Endometrial microvascular endothelial cells (primary cell): ENCODE measurements around the gene RHBDF2. TPM values are rescaled to one million over a fixed set of nuclear protein-coding genes. Genes with fewer than 3 reads are reported as not detected.

Source experiments
- in situ Hi-C: cut with HindIII; loops from 2 replicates; pipeline ENCODE4 v1.10.0; 2017; ENCODE audit warnings: low sequenced_read_pairs, low pct_unique_long_range_greater_than_20kb; ENCODE audit errors: inconsistent ontology term
- total RNA-seq: library from RNA; depleted of rRNA; stranded (reverse); fragments of >200 nt; gene quantifications from one replicate; pipeline ENCODE4 v1.2.3, GENCODE V29; 2015; ENCODE audit errors: inconsistent ontology term

Gene RHBDF2
- total RNA-seq, 1 donor from 2014 or later, result 42.8 TPM

GRCh38 chr17:76433693-76434092 lies 67.5 kb downstream of the RHBDF2 start:
- in situ Hi-C loops, result no loop called here

- in situ Hi-C loops, result no loop called here
Measured at GRCh38 chr17:76432712-76433336, 68.4 kb downstream of the RHBDF2 start.

- in situ Hi-C loops, result no loop called here
Measured at GRCh38 chr17:76432004-76432403, 69.2 kb downstream of the RHBDF2 start.

GRCh38 chr17:76431509-76431908 lies 69.7 kb downstream of the RHBDF2 start:
- in situ Hi-C loops, result no loop called here

DNA sequence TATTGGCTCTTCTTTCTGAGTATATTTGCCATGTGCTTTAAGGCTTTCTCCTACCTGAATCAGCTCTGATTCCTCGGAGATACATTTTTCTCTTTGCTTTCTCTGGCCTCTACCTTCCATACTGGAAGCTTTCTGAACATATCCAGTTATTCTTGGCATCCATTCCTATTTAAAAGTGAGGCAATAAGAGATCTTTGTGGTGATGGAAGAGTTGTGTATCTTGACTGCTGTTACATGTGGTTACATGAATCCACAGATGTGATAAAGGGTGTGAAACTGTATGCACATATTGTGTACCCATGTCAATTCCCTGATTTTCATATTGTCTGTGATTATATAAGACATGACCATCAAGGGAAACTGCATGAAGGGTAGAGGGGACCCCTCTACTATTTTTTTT lies 72.7 kb downstream of the RHBDF2 start:
- in situ Hi-C loops, result no loop called here

- in situ Hi-C loops, result no loop called here
Measured at GRCh38 chr17:76427501-76428231, 73.6 kb downstream of the RHBDF2 start.

DNA sequence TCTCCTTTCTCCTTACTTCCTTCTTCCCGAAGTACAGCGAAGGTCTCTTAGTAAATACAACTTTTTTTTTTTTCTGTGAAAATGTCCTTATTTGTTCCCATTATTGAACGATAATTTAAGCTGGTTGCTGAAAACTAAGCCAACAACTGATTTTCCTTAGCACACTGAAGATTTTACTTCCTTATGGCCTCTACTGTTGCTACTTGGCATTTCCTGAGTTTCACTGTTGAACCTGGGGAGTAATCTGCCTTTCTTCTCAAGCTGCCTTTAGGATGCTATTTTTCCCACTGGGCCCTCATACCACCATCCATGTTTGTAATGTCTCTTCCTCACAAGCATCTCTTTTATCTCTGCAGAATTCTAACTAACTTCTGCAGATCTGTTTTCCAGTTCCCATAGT lies 74.4 kb downstream of the RHBDF2 start:
- in situ Hi-C loops, result no loop called here

DNA sequence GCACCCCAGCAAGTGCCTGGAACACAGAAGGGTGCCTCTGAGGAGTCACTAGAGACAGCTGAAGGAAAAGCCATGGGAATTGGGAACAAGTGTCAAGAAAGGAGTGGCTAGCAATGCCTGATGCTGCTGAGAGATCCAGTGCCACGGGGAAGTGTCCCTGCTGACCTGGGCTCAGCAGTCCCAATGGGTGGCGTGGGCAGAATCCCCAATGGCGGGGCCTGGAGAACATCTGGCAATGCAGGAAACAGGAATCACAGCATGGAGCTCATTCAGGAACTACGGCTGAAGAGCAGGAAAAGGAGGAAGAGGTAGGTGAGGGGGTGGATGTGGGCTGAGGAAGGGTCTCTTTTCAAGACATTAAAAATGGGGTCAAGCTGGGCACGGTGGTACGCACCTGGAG lies 78.4 kb downstream of the RHBDF2 start:
- in situ Hi-C loops, result no loop called here

GRCh38 chr17:76422406-76422805 lies 78.8 kb downstream of the RHBDF2 start:
- in situ Hi-C loops, result no loop called here

- in situ Hi-C loops, result no loop called here
Measured at GRCh38 chr17:76421044-76421407, 80.2 kb downstream of the RHBDF2 start.

Other genes with a start within 250 kb of the RHBDF2 start
- gene UBALD2, start 236.1 kb downstream of the RHBDF2 start, total RNA-seq, result 7.1 TPM
- 2.1 TPM for gene QRICH2, start 193.1 kb downstream of the RHBDF2 start, total RNA-seq
- 70.8 TPM for gene PRPSAP1, start 147.5 kb downstream of the RHBDF2 start, total RNA-seq
- gene SPHK1, start 116.8 kb downstream of the RHBDF2 start, total RNA-seq, result 121 TPM
- gene UBE2O, start 48.3 kb downstream of the RHBDF2 start, total RNA-seq, result 31.9 TPM
- gene AANAT, start 33.8 kb downstream of the RHBDF2 start, total RNA-seq, result not detected
- 0.37 TPM for gene CYGB, start 36.3 kb upstream of the RHBDF2 start, total RNA-seq
- not detected for gene PRCD, start 38.6 kb upstream of the RHBDF2 start, total RNA-seq
- gene ST6GALNAC2, start 84.4 kb upstream of the RHBDF2 start, total RNA-seq, result not detected
- gene ST6GALNAC1, start 142.3 kb upstream of the RHBDF2 start, total RNA-seq, result not detected
- 265 TPM for gene MXRA7, start 209.5 kb upstream of the RHBDF2 start, total RNA-seq
- gene JMJD6, start 225.2 kb upstream of the RHBDF2 start, total RNA-seq, result 31.5 TPM
- 18.9 TPM for gene METTL23, start 225.4 kb upstream of the RHBDF2 start, total RNA-seq
- 387 TPM for gene SRSF2, start 235.9 kb upstream of the RHBDF2 start, total RNA-seq
- gene MFSD11, start 236.7 kb upstream of the RHBDF2 start, total RNA-seq, result 44.9 TPM